Mesendoderm (in vitro differentiated cells): ENCODE measurements around the gene TET2.
A peak's percentile ranks its signal among the peaks of the same experiment; 100 is the strongest.

Experiments used
- DNase-seq: peaks from one replicate; pipeline ENCODE4 v3.0.0; 2013
- H2AK5ac ChIP-seq: 2 replicates; pipeline ENCODE4 v1.6.1; 2013; ENCODE audit warnings: low read length, inconsistent platforms
- H2BK120ac ChIP-seq: 2 replicates; pipeline ENCODE4 v1.6.1; 2013; ENCODE audit warnings: low read depth, mild to moderate bottlenecking, low read length, moderate library complexity, mixed read lengths
- H2BK15ac ChIP-seq: replicated peaks from 2 replicates; pipeline ENCODE4 v1.6.1; 2013; ENCODE audit warnings: low read depth, mild to moderate bottlenecking, moderate library complexity
- H2BK5ac ChIP-seq: 2 replicates; pipeline ENCODE4 v1.6.1; 2013; ENCODE audit warnings: low read length, inconsistent platforms
- H3K18ac ChIP-seq: 2 replicates; pipeline ENCODE4 v1.6.1; 2013; ENCODE audit warnings: mild to moderate bottlenecking, low read length, mixed read lengths
- H3K23ac ChIP-seq: one replicate; pipeline ENCODE4 v1.6.1; 2013; ENCODE audit warnings: low read length
- H3K27ac ChIP-seq: 2 replicates; pipeline ENCODE4 v1.5.1; 2013; ENCODE audit warnings: low read depth, mild to moderate bottlenecking, inconsistent platforms, low read length, moderate library complexity
- H3K27me3 ChIP-seq: 2 replicates; pipeline ENCODE4 v1.6.1; 2013; ENCODE audit warnings: low read length, control low read depth, mild to moderate bottlenecking, inconsistent platforms; ENCODE audit not compliant: insufficient read depth, poor library complexity
- H3K36me3 ChIP-seq: 2 replicates; pipeline ENCODE4 v1.6.1; 2013; ENCODE audit warnings: low read length, inconsistent platforms; ENCODE audit not compliant: control insufficient read depth, insufficient read depth
- H3K4ac ChIP-seq: one replicate; pipeline ENCODE4 v1.6.1; 2013; ENCODE audit warnings: low read depth, mild to moderate bottlenecking, low read length, moderate library complexity
- H3K4me1 ChIP-seq: 2 replicates; pipeline ENCODE4 v1.6.1; 2013; ENCODE audit warnings: low read depth, low read length, inconsistent platforms; ENCODE audit not compliant: control insufficient read depth
- H3K4me2 ChIP-seq: 2 replicates; pipeline ENCODE4 v1.6.1; 2013; ENCODE audit warnings: low read length
- H3K4me3 ChIP-seq: 2 replicates; pipeline ENCODE4 v1.5.1; 2013; ENCODE audit warnings: mild to moderate bottlenecking, low read length
- H3K56ac ChIP-seq: one replicate; pipeline ENCODE4 v1.6.1; 2013; ENCODE audit warnings: low read length
- H3K79me1 ChIP-seq: 2 replicates; pipeline ENCODE4 v1.6.1; 2013; ENCODE audit warnings: low read length, inconsistent platforms
- H3K79me2 ChIP-seq: 2 replicates; pipeline ENCODE4 v1.6.1; 2013; ENCODE audit warnings: mild to moderate bottlenecking, low read length; ENCODE audit not compliant: control insufficient read depth, insufficient read depth
- H3K9ac ChIP-seq: 2 replicates; pipeline ENCODE4 v1.6.1; 2013; ENCODE audit warnings: low read length, inconsistent platforms
- H4K5ac ChIP-seq: one replicate; pipeline ENCODE4 v1.6.1; 2013; ENCODE audit warnings: low read length
- H4K8ac ChIP-seq: one replicate; pipeline ENCODE4 v1.6.1; 2013; ENCODE audit warnings: low read depth, mild to moderate bottlenecking, control low read depth, low read length, moderate library complexity
- WGBS: extraction: QIAGEN DNeasy Blood & Tissue Kit; methylation state at CpG from one replicate; pipeline ENCODE4 v1.1.7; 2013; ENCODE audit warnings: low lambda C conversion rate, missing lambda C conversion rate; ENCODE audit not compliant: insufficient coverage; ENCODE audit errors: extremely low coverage; 5-methylcytosine and 5-hydroxymethylcytosine counted together

The TET2 gene

DNA sequence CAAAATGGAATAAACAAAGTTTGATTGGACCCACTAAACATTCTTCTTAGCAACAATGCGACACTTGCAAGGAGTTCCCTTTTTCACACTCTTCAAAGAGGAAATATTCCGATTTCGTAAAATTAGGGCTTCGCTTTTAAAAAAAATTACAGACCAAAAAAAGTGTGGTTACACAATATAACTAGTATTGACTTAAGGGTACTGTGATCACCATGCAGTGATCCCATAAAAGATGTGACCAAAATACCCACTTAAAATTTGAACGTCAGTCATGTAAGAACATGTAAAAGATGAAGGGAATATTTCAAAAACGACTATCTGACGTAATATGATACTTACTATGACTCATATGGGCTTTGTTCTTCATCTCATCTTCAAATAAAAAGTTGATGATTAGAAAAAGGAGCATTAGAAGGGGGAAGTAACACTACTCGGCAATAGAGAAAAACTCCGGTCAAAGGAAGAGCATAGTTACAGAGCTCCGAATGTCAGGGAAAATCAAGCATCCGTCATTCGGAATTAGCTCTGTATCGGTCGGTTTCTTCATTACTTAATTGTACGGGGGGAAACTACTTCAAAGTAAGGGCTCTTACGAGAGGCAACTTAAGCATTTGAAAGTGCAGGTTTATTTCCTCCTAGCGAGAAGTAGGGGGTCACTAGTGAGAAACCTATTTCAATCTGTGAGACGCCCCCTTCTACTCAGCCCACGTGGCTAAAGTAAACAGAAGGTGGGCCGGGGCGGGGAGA lies 1.3 kb upstream of the TET2 start:
- H3K4me2 ChIP-seq = peak overlapping the region; percentile 88
- H3K4ac ChIP-seq = no peak overlapping the region
- H3K36me3 ChIP-seq = no peaks in the 10 kb centered on the region
- H2AK5ac ChIP-seq = no peak overlapping the region
- H3K18ac ChIP-seq = no peak overlapping the region
- no peak overlapping the region for H2BK120ac ChIP-seq
- H3K9ac ChIP-seq = no peak overlapping the region
- H3K27ac ChIP-seq = no peak overlapping the region
- H2BK5ac ChIP-seq = no peak overlapping the region
- H3K4me3 ChIP-seq = no peak overlapping the region
- H4K5ac ChIP-seq = no peak overlapping the region
- WGBS = no CpG with 5 or more reads among the region's 21 CpGs
- H3K4me1 ChIP-seq = peaks cover 2% of the 10 kb centered on the region
- H3K27me3 ChIP-seq = peaks cover 13% of the 10 kb centered on the region
- H4K8ac ChIP-seq = no peak overlapping the region
- no peak overlapping the region for H3K56ac ChIP-seq
- H3K79me1 ChIP-seq = no peaks in the 10 kb centered on the region
- H3K79me2 ChIP-seq = no peaks in the 10 kb centered on the region
- H3K23ac ChIP-seq = no peak overlapping the region
- DNase-seq = peak; percentile 13
- no peak overlapping the region for H2BK15ac ChIP-seq

DNA sequence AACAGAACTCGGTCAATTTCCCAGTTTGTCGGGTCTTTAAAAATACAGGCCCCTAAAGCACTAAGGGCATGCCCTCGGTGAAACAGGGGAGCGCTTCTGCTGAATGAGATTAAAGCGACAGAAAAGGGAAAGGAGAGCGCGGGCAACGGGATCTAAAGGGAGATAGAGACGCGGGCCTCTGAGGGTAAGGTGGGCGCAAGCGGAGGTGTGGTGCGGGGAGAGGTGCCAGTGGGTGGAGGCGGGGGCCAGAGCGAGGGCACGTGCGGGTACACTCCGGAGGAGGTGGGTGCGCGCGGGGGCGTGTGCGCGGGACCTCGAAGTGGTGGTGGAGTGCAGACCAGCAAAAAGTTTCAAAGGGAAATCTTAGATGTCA lies 787 bp upstream of the TET2 start:
- no peak overlapping the region for H2BK5ac ChIP-seq
- no peak overlapping the region for H2AK5ac ChIP-seq
- H3K56ac ChIP-seq = peak overlapping the region; percentile 91
- H3K18ac ChIP-seq = no peak overlapping the region
- H3K9ac ChIP-seq = peak overlapping the region; percentile 90
- no peak overlapping the region for H4K5ac ChIP-seq
- peaks cover 13% of the 10 kb centered on the region for H3K27me3 ChIP-seq
- H3K4me1 ChIP-seq = peaks cover 2% of the 10 kb centered on the region
- WGBS = no CpG with 5 or more reads among the region's 25 CpGs
- no peak overlapping the region for H3K23ac ChIP-seq
- no peak overlapping the region for H2BK120ac ChIP-seq
- H3K79me2 ChIP-seq = no peaks in the 10 kb centered on the region
- no peak overlapping the region for H3K27ac ChIP-seq
- H4K8ac ChIP-seq = no peak overlapping the region
- peak overlapping the region; percentile 88 for H3K4me2 ChIP-seq
- no peaks in the 10 kb centered on the region for H3K36me3 ChIP-seq
- no peak overlapping the region for H3K4ac ChIP-seq
- no peak overlapping the region for H2BK15ac ChIP-seq
- no peaks in the 10 kb centered on the region for H3K79me1 ChIP-seq
- peak overlapping the region; percentile 87 for H3K4me3 ChIP-seq
- peak; percentile 34 for DNase-seq

DNA sequence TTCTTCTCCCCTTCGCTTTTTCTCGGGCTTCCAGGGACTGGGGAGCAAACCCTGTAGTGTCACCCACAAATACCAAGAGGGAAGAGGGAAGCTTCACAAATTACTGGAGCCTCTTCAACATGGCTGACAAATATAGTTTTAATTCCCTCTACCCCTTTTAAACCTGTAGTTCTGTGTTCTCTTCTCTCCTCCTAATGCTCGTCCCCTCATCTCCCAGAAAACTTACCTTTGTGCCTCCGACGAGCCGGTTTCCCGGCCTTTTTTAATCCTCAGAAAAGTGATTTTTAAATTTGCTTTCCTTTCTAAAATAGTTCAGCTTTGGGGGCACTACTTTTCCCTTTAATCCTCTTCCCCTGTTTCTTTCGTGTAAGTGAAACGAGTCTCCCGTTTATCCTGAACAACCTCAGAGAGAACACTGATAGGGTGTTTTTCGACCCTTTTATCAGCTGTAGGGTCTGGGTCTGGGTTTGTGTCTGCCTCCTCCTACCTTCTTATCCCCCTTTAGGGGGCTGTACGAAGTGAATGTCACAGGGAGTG lies 408 bp downstream of the TET2 start:
- no peak overlapping the region for H4K5ac ChIP-seq
- peak overlapping the region; percentile 91 for H3K18ac ChIP-seq
- no peaks in the 10 kb centered on the region for H3K79me1 ChIP-seq
- no peak overlapping the region for H2AK5ac ChIP-seq
- H3K4ac ChIP-seq = no peak overlapping the region
- no peak overlapping the region for H4K8ac ChIP-seq
- no peak overlapping the region for H2BK120ac ChIP-seq
- peak overlapping the region; percentile 91 for H3K56ac ChIP-seq
- peak overlapping the region; percentile 87 for H3K4me3 ChIP-seq
- no CpG with 5 or more reads among the region's 12 CpGs for WGBS
- H3K4me2 ChIP-seq = peak overlapping the region; percentile 85
- H3K4me1 ChIP-seq = peaks cover 2% of the 10 kb centered on the region
- no peak overlapping the region for H2BK5ac ChIP-seq
- no peak overlapping the region for H3K27ac ChIP-seq
- no peaks in the 10 kb centered on the region for H3K79me2 ChIP-seq
- H3K9ac ChIP-seq = peak overlapping the region; percentile 90
- no peaks in the 10 kb centered on the region for H3K36me3 ChIP-seq
- DNase-seq = no peak
- H3K23ac ChIP-seq = no peak overlapping the region
- H3K27me3 ChIP-seq = peaks cover 13% of the 10 kb centered on the region
- H2BK15ac ChIP-seq = no peak overlapping the region

DNA sequence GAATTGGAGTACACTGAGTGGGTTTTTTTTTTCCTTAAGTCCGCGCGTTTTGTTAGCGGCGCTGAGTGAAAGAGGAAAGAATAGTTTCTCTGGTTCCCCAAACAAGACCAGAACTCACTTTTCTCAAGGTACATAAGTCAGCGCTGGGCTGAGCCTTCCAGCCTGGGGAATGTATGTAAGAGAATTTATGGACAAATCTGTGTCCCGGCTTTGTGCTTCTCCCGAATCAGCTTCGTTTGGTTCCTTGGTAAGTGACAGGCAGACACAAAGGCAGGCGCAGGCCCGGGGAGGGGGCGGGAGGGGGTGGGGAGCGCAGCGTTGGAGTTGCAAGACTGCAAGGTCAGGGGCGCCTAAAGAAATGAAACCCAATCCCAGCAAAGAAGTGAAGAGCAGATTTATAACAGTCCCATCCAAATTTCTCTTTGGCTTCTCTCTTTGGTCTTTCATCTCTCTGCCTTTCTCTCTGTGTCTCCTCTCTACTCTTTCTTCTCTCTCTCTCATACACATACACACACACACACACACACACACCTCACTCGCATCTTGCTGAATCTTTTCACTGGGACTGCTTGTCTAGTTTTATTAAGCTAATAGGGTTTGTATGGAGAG lies 981 bp downstream of the TET2 start:
- H3K79me1 ChIP-seq = no peaks in the 10 kb centered on the region
- peaks cover 2% of the 10 kb centered on the region for H3K4me1 ChIP-seq
- H2BK5ac ChIP-seq = no peak overlapping the region
- peak overlapping the region; percentile 85 for H3K4me2 ChIP-seq
- H2BK15ac ChIP-seq = no peak overlapping the region
- peak overlapping the region; percentile 90 for H3K9ac ChIP-seq
- no peak overlapping the region for H3K27ac ChIP-seq
- peak overlapping the region; percentile 91 for H3K18ac ChIP-seq
- no peak overlapping the region for H3K23ac ChIP-seq
- no peak overlapping the region for H2BK120ac ChIP-seq
- H4K5ac ChIP-seq = no peak overlapping the region
- H3K4me3 ChIP-seq = peak overlapping the region; percentile 87
- peaks cover 13% of the 10 kb centered on the region for H3K27me3 ChIP-seq
- WGBS = no CpG with 5 or more reads among the region's 16 CpGs
- no peaks in the 10 kb centered on the region for H3K36me3 ChIP-seq
- no peaks in the 10 kb centered on the region for H3K79me2 ChIP-seq
- no peak overlapping the region for H3K4ac ChIP-seq
- no peak overlapping the region for H4K8ac ChIP-seq
- no peak overlapping the region for H2AK5ac ChIP-seq
- DNase-seq = peak; percentile 64
- peak overlapping the region; percentile 91 for H3K56ac ChIP-seq

DNA sequence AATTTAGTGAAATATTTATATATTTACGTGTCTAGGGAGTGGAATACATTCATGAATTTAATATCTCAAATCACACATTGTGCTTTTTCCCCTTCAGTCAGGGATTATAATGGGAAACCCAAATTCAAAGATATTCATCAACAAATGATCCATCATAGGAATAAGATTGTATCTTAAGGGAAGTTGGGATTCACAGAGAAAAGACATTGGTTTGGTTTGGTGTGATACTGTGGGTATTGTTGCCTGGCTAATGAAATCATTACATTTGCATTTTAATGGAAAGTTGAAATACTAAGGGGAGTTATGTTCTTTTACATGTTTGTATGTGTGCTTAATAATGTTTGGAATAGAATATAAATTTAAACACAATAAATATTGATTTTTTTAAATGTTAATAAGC lies 1.7 kb downstream of the TET2 start:
- Histone ChIP-seq H3K4ac (no peak overlapping the region), H2BK15ac (no peak overlapping the region), H3K23ac (no peak overlapping the region), H3K79me2 (no peaks in the 10 kb centered on the region), H3K4me2 (no peak overlapping the region), H3K27me3 (peaks cover 13% of the 10 kb centered on the region), H3K79me1 (no peaks in the 10 kb centered on the region), H3K36me3 (no peaks in the 10 kb centered on the region), H2BK5ac (no peak overlapping the region), H3K18ac (no peak overlapping the region), H3K27ac (no peak overlapping the region), H2AK5ac (no peak overlapping the region), H3K4me1 (peaks cover 2% of the 10 kb centered on the region), H4K8ac (no peak overlapping the region), H3K56ac (no peak overlapping the region), H2BK120ac (no peak overlapping the region), H3K9ac (no peak overlapping the region), H3K4me3 (no peak overlapping the region), H4K5ac (no peak overlapping the region)
- DNase-seq = no peak
- WGBS = no CpG with 5 or more reads among the region's 1 CpG
